Measurements from ENCODE around the gene MEN1. TPM values are rescaled to one million over a fixed set of nuclear protein-coding genes. Genes with fewer than 3 reads are reported as not detected.

Gene MEN1
- total RNA-seq, 2 donors from 2014 or later = 44.5 to 48.7 TPM

DNA sequence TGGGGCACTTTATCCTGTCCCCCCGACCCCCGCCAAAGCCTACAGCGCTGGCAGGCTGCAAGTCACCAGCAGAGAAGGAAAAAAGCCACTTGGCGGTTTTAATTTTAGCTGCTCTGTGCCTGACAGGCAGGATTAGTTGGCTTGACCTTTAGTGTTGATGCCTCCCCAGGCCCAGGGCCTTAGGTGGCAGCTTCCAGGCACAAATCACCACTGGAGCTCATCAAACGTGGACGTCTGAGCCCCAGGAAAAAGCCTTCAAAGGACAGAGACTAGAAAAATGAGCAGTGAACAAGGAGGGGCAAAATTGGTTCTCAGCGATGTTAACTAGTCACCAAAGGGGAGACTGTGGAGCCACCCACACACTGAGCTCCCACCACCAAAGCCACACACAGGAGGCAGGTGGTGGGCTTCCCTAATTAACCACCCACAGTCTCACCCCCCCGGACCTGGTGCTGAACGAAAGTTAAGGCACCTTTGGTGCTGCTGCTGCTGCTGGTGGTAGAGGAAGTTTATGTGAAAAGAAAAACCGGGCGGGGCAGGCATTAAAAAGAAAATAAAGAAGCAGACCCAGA lies 46.2 kb downstream of the MEN1 start:
- H3K27ac ChIP-seq (ENCODE audit: low read depth, low read length) = peak overlapping the region; percentile 77
- TF ChIP-seq, protein P1, sequence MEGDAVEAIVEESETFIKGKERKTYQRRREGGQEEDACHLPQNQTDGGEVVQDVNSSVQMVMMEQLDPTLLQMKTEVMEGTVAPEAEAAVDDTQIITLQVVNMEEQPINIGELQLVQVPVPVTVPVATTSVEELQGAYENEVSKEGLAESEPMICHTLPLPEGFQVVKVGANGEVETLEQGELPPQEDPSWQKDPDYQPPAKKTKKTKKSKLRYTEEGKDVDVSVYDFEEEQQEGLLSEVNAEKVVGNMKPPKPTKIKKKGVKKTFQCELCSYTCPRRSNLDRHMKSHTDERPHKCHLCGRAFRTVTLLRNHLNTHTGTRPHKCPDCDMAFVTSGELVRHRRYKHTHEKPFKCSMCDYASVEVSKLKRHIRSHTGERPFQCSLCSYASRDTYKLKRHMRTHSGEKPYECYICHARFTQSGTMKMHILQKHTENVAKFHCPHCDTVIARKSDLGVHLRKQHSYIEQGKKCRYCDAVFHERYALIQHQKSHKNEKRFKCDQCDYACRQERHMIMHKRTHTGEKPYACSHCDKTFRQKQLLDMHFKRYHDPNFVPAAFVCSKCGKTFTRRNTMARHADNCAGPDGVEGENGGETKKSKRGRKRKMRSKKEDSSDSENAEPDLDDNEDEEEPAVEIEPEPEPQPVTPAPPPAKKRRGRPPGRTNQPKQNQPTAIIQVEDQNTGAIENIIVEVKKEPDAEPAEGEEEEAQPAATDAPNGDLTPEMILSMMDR (conservative IDR thresholded peaks at IDR 0.05) = no peak
- Mint-ChIP-seq H3K9me3 (no peaks in the 10 kb centered on the region), H3K4me3 (peak overlapping the region; percentile 8), H3K27ac (peak overlapping the region; percentile 87), H3K36me3 (ENCODE audit: low read depth) (peaks cover 61% of the 10 kb centered on the region), H3K4me1 (peaks cover 46% of the 10 kb centered on the region), H3K27me3 (ENCODE audit: insufficient read depth) (no peaks in the 10 kb centered on the region)
- no peak overlapping the region for H3K4me3 ChIP-seq (ENCODE audit: low read length)
- no peak overlapping the region for H3K9ac ChIP-seq (ENCODE audit: extremely low read depth, low read length, poor library complexity, severe bottlenecking)
- H3K27me3 ChIP-seq (ENCODE audit: control insufficient read depth, insufficient read depth, low read length, poor library complexity, severe bottlenecking) = no peaks in the 10 kb centered on the region
- H3K9me3 ChIP-seq (ENCODE audit: control insufficient read depth, low read length) = no peaks in the 10 kb centered on the region
- DNase-seq = no peak
- peaks cover 16% of the 10 kb centered on the region for H3K4me1 ChIP-seq (ENCODE audit: control insufficient read depth, insufficient read depth, low read length)
- peaks cover 62% of the 10 kb centered on the region for H3K36me3 ChIP-seq (ENCODE audit: control insufficient read depth, insufficient read depth, low read length)
- WGBS, 2 experiments (ENCODE audit: insufficient coverage in 1 of 2, insufficient read length in 1 of 2) = 87 to 89% methylated on average over 9 to 10 of the region's 11 CpGs

DNA sequence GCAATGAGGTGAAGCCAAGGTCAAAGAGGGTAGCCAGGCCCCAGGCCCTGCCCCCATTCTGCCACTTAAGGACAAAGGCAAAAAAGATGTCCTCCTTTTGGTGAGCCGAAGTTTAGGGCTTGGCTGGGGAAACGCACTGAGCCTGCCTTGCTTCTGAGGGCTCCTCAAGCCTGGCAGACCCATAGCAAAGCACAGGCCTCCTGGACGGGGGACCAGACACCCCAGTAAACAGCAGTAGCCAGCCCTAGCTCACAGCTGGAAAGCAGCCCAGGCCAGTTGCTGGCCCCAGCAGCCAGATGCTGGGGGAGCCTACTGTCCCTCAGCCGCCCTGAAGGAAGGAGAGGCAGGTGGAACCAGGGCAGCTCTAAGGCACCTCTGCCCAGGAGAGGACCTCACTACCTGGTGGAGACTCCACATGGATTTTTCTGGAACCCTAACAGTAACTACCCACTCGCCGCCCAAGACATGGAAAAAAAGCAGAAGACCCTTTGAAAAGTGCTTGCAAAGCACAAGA lies 46.8 kb downstream of the MEN1 start:
- Histone ChIP-seq H3K9ac (ENCODE audit: extremely low read depth, low read length, poor library complexity, severe bottlenecking) (no peak overlapping the region), H3K36me3 (ENCODE audit: control insufficient read depth, insufficient read depth, low read length) (peaks cover 56% of the 10 kb centered on the region), H3K27ac (ENCODE audit: low read depth, low read length) (peak overlapping the region; percentile 77), H3K4me3 (ENCODE audit: low read length) (no peak overlapping the region), H3K27me3 (ENCODE audit: control insufficient read depth, insufficient read depth, low read length, poor library complexity, severe bottlenecking) (no peaks in the 10 kb centered on the region), H3K4me1 (ENCODE audit: control insufficient read depth, insufficient read depth, low read length) (peaks cover 16% of the 10 kb centered on the region), H3K9me3 (ENCODE audit: control insufficient read depth, low read length) (no peaks in the 10 kb centered on the region)
- Mint-ChIP-seq H3K27me3 (ENCODE audit: insufficient read depth) (no peaks in the 10 kb centered on the region), H3K36me3 (ENCODE audit: low read depth) (peaks cover 56% of the 10 kb centered on the region), H3K4me3 (peak overlapping the region; percentile 8), H3K27ac (peak overlapping the region; percentile 87), H3K9me3 (no peaks in the 10 kb centered on the region), H3K4me1 (peaks cover 46% of the 10 kb centered on the region)
- WGBS, 2 experiments (ENCODE audit: insufficient coverage in 1 of 2, insufficient read length in 1 of 2) = 78 to 85% methylated on average over 4 to 6 of the region's 6 CpGs
- TF ChIP-seq, protein P1 (conservative IDR thresholded peaks at IDR 0.05) = no peak
- DNase-seq = no peak

DNA sequence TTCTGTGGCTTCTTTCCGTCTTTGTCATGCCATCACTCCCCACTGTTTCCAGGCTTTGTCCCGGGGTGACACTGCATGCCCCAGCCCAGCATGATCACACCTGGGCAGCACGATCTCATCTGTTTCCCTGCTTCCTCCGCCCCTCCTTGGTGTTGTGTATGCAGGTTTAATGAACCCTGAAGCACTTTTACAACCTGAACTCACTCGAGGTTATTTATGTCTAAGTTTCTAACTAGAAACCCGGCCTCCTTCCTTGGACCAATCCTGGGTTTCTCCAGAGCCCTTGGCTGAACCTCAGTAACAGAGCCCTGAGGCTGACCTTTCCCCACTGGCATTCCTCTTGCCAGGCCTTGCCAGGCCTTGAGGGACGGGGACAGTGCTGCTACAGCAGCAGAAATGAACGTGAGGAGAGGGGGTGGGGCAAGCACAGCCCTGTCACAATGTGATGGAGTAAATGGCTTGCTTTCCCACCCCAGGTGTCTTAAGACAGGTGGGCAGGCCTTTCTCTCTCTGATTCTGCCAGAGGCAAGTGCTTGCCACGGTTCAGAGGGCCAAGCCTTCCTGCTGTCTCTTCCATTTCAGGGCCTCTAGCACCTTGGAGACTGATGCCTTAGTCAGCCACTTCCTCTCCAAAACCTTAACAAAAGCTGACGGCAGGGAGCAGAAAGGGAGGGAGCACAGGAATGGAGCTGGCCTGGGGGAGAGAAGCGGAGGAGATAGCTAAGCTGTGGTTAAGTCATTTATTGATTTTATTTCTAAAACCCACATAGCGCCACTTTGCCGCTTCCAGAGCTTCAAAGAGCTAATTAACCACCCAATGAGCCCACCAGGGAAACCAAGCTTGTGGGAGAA lies 47.5 kb downstream of the MEN1 start:
- no peaks in the 10 kb centered on the region for H3K27me3 ChIP-seq (ENCODE audit: control insufficient read depth, insufficient read depth, low read length, poor library complexity, severe bottlenecking)
- TF ChIP-seq, protein P1 (conservative IDR thresholded peaks at IDR 0.05) = no peak
- no peaks in the 10 kb centered on the region for H3K9me3 Mint-ChIP-seq
- peaks cover 49% of the 10 kb centered on the region for H3K36me3 Mint-ChIP-seq (ENCODE audit: low read depth)
- peaks cover 46% of the 10 kb centered on the region for H3K4me1 Mint-ChIP-seq
- H3K9ac ChIP-seq (ENCODE audit: extremely low read depth, low read length, poor library complexity, severe bottlenecking) = no peak overlapping the region
- WGBS, 2 experiments (ENCODE audit: insufficient coverage in 1 of 2, insufficient read length in 1 of 2) = 57 to 58% methylated on average over 11 of the region's 13 CpGs
- peaks cover 16% of the 10 kb centered on the region for H3K4me1 ChIP-seq (ENCODE audit: control insufficient read depth, insufficient read depth, low read length)
- no peak overlapping the region for H3K4me3 Mint-ChIP-seq
- H3K27ac ChIP-seq (ENCODE audit: low read depth, low read length) = peak overlapping the region; percentile 77
- DNase-seq = peak; percentile 88
- H3K9me3 ChIP-seq (ENCODE audit: control insufficient read depth, low read length) = no peaks in the 10 kb centered on the region
- H3K27me3 Mint-ChIP-seq (ENCODE audit: insufficient read depth) = no peaks in the 10 kb centered on the region
- no peak overlapping the region for H3K4me3 ChIP-seq (ENCODE audit: low read length)
- H3K27ac Mint-ChIP-seq = peak overlapping the region; percentile 55
- H3K36me3 ChIP-seq (ENCODE audit: control insufficient read depth, insufficient read depth, low read length) = peaks cover 49% of the 10 kb centered on the region

All from endodermal cell (in vitro differentiated cells).